OCI-LY3 (cell line): ENCODE results near the gene ORAI1.

Experiments
- EZH2phosphoT487 ChIP-seq: fragments of 200-600 bp; shearing (Covaris generic); IDR thresholded peaks from 2 replicates; pipeline ENCODE4 v1.6.1; 2018; ENCODE audit warnings: antibody characterized with exemption, mixed run types, low read depth
- TF ChIP-seq, protein P1 (sequence below): fragments of 200-600, 300-600 bp; sonication (generic); IDR thresholded peaks from 2 replicates; pipeline ENCODE4 v1.5.1; 2014; ENCODE audit warnings: antibody characterized with exemption, low read length, low read depth

- TF ChIP-seq, protein P1, sequence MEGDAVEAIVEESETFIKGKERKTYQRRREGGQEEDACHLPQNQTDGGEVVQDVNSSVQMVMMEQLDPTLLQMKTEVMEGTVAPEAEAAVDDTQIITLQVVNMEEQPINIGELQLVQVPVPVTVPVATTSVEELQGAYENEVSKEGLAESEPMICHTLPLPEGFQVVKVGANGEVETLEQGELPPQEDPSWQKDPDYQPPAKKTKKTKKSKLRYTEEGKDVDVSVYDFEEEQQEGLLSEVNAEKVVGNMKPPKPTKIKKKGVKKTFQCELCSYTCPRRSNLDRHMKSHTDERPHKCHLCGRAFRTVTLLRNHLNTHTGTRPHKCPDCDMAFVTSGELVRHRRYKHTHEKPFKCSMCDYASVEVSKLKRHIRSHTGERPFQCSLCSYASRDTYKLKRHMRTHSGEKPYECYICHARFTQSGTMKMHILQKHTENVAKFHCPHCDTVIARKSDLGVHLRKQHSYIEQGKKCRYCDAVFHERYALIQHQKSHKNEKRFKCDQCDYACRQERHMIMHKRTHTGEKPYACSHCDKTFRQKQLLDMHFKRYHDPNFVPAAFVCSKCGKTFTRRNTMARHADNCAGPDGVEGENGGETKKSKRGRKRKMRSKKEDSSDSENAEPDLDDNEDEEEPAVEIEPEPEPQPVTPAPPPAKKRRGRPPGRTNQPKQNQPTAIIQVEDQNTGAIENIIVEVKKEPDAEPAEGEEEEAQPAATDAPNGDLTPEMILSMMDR: no peak
- no peak for TF ChIP-seq EZH2phosphoT487
These were observed 46.1 kb upstream of the ORAI1 start for GRCh38 chr12:121579981-121580868.
